HG02973 (cell line): Measurements from ENCODE around the gene DND1.
A peak's percentile ranks its signal among the peaks of the same experiment; 100 is the strongest.
"Not testable (repeated sequence)": the region's sequence is repeated elsewhere in the genome, so short reads cannot be mapped to it uniquely, and the experiment has no call there.

Source experiments
- ATAC-seq: cut with Tn5 transposase; IDR thresholded peaks from one replicate; pipeline ENCODE4 v1.9.1; 2021; ENCODE audit warnings: moderate library complexity; ENCODE audit not compliant: unreplicated experiment

Gene DND1

GRCh38 chr5:140673187-140673976 is at the start of gene DND1:
DND1 (minus strand) TSS chr5:140673576; CDS start chr5:140673542, 34 bp downstream.
- no peak for ATAC-seq

GRCh38 chr5:140721395-140721794 is 48.0 kb upstream of the DND1 start:
- ATAC-seq: not testable (repeated sequence)

DNA sequence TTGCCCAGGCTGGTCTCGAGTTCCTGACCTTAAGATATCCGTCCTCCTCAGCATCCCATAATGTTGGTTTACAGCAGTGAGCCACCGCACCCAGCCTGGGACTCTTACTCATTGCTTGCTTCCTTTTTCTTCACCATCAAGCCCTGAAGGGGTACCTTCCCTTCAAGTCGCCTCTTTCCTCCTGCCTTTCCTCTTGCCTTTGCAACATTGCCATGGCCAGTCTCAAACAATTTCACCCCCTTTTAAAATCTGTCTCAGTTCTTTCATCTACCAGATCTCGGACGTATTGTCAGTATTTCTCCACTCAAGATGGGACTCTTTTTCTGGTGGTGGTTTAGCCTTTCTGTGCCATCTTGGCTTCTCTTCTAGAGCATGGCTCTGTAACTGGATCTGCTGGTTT is 47.4 kb upstream of the DND1 start:
- not testable (repeated sequence) for ATAC-seq

- no peak for ATAC-seq
These were observed 44.9 kb upstream of the DND1 start for GRCh38 chr5:140718266-140718592.

DNA sequence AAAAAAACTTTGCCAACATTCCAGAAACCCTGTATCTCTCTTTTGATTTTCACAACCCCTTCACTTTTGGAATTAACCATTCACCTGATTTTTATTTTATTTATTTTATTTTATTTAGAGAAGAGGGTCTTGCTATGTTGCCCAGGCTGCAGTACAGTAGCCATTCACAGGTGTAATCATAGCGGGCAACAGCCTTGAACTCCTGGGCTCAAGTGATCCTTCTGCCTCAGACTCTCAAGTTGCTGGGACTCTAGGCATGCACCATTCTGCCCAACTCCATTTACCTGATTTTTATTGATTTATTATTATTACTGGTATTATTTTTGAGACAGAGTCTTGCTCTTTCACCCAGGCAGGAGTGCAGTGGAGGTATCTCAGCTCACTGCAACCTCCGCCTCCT is 42.9 kb upstream of the DND1 start:
- not testable (repeated sequence) for ATAC-seq

DNA sequence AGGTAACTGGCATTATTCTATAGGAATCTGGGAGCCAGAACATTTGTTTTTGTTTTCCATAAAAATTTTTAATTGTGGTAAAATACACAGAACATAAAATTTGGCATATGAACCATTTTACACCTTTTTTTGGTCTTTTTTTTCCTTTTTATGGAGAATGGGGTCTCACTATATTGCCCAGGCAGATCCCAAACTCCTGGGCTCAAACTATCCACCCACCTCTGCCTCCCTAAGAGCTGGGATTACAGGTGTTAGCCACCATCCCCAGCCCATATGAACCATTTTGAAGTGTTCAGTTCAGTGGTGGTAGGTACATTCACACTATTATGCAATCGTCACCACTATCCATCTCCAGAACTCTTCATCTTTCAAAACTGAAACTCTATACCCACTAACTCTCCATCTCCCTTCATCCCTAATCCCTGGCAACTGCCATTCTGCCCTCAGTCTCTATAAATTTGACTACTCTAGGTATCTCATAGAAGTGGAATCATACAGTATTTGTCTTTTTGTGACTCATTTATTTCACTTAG is 40.3 kb upstream of the DND1 start:
- ATAC-seq: no peak

GRCh38 chr5:140711794-140712193 is 38.4 kb upstream of the DND1 start:
- ATAC-seq: no peak

GRCh38 chr5:140710899-140711552 is 37.6 kb upstream of the DND1 start:
- peak; percentile 82 for ATAC-seq

DNA sequence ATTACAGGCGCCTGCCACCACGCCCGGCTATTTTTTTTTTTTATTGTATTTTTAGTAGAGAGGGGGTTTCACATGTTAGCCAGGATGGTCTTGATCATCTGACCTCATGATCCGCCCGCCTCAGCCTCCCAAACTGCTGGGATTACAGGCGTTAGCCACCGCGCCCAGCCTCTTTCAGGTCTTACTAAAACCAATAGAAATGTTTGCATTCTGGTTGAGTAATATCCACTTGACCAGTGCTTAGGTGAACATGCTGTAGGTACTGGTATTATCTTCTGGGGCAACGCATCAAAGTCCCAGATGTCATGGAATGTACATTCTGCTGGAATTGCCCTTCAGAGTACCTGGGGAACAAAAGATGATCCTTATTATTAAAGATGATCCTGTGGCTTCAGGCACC is 35.4 kb upstream of the DND1 start:
- not testable (repeated sequence) for ATAC-seq

- no peak for ATAC-seq
These were observed 34.4 kb upstream of the DND1 start for GRCh38 chr5:140707812-140708211.

DNA sequence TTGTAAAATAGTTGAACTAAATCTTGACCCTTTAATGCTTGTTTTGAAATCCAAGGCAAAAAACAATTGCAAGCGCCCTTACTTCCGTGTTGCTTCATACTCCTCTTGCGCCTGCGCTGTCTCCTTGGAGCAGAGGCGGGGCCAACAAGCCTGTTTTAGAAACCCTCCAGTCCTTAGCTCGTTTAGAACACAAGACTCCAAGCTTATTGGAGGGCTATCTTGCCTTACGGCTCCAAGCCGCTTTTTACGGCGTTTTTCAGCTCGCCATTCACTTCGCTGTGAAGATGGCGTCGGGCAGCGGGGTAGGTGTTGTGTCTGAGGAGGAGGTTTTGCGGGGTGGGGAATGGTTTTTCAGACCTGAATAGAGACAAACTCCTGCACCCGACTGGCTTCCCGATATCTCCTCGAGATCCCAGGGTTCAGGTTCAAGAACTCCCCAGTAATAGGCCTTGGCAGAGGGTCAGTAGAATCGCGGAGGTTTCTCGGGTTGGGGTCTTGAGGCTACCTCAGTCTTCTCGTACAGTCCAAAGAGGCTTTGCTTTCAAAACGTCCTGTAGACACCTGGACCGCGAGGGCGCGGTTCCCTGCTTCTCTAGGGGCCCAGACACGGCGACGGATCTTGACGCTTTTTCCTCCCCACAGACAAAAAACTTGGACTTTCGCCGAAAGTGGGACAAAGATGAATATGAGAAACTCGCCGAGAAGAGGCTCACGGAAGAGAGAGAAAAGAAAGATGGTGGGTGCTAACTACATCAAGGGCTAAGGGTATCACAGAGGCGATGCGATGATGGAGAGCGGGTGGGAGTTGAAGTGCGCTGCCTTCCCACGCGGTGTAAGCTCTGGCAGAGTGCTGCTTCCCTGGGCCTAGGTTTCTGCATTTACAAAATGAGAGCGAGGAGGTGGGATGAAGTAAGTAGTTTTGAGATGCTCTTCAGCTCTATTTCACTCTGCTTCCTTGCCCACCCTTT is 27.1 kb upstream of the DND1 start, which contains the start of gene ZMAT2:
TSS of gene ZMAT2 (plus strand) at position 271 of the 968 bp plus-strand sequence. CDS start at position 285, 14 bp downstream.
- peak; percentile 90 for ATAC-seq

DNA sequence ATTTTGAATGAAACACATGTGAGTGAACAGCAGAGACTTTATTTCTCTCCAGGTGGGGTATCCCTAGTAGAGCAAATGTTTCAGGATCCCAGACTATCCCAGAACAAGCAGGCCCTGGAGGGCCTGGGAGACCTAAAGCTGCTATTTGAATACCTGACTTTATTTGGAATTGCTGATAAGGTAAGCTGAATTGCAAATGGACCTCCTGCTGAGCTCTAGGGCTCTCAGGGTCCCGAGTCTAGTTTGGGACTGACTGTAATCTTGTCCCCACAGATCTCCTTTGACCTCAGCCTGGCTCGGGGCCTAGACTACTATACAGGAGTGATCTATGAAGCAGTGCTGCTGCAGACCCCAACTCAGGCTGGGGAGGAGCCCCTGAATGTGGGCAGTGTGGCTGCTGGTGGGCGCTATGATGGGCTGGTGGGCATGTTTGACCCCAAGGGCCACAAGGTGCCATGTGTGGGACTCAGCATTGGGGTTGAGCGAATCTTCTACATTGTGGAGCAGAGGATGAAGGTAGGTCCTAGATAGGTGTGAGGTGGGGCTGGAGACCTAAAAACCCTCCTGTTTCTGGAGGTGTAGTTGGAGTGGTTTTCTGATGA is 23.6 kb upstream of the DND1 start:
- ATAC-seq: no peak

GRCh38 chr5:140694276-140694675 is 20.9 kb upstream of the DND1 start:
- ATAC-seq: no peak

DNA sequence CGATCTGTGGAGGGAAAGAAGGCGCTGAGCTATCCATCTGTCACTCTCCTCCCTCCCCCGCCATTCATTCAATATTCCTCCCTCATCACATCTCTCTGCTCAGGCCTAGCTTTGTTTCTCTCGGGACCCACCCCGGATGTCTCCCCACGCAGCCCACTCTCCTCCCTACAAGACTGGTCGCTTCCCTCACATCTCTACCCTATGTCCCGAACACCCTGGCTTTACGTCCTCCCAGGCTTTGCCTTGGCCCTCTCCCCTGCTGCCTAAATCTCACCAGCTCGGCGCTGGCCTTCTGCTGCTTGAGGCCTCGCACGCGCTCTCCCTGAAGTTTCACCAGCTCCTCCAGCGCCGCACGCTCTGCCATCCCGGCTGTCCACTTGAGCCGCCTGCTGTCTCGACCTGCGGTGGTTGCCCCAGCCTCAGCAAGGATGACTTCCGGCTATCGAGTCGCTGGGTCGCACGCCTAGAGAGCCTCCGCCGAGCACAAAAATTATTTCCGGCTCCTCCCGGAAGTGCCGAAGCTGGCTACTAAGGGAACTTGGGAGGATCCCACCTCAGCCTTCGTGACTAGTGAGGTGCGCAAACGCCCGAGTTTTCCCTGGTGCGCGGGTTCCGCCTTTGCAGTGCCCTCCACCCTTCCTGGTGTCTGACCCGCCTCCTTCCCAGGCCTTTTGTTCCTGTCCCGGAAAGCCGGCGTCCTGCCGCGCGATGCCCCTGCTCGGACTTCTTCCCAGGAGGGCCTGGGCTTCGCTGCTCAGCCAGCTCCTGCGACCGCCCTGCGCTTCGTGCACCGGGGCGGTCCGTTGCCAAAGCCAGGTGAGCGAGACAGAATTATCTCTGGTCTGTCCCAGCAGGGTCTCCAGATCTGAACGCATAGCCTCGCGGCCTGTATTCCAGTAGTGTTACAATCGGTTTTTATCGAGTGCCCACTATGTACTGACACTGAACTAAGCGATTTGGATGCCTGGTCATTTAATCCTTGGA is 17.9 kb upstream of the DND1 start, which contains the start of the genes HARS1 and HARS2:
TSS of gene HARS1 (minus strand) at position 430 of the 984 bp plus-strand sequence. CDS start at position 364, 66 bp downstream.
TSS of gene HARS2 (plus strand) at position 515 of the 984 bp plus-strand sequence. CDS start at position 709, 194 bp downstream.
- ATAC-seq: peak; percentile 94

- no peak for ATAC-seq
These were observed 17.1 kb upstream of the DND1 start for GRCh38 chr5:140690376-140690932.

GRCh38 chr5:140678993-140679392 is 5.6 kb upstream of the DND1 start:
- no peak for ATAC-seq

GRCh38 chr5:140677947-140678346 is 4.6 kb upstream of the DND1 start:
- peak; percentile 50 for ATAC-seq

DNA sequence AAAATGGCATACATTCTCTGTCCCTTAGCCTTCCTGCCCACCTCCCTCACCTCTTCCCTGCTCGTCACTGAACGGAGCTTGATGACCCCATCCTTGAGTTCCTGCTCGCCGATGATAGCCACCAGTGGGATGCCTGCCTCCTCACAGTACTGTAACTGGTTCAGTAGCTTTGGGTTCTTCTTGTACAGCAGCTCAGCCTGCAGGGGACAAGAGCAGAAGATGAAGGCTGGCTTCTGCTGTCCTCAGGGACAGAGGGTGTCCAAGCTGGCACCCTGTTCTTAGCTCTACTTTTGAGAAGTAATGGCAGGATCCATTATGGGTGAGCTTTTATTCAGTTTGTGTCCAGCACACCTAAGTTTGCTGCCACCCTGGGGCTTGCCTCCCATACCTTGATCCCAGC is 1.3 kb upstream of the DND1 start:
- ATAC-seq: no peak

GRCh38 chr5:140674211-140674610 is 835 bp upstream of the DND1 start:
- ATAC-seq: no peak
